Cardiac fibroblast (primary cell): ENCODE results near the gene GAS2L3.
"Not testable (repeated sequence)": the region's sequence is repeated elsewhere in the genome, so short reads cannot be mapped to it uniquely, and the experiment has no call there.

Source experiments
- DNase-seq, 2 donors: peaks; one replicate each; pipeline versions ENCODE4 v3.0.0 to v3.0.0-alpha.2; 2010; ENCODE audit warnings: low read depth in 2 of 2
- H3K4me3 ChIP-seq, 2 donors: replicated peaks in 1 of 2; 1 replicate in 1 of 2; 2 replicates in 1 of 2; pipeline ENCODE4 v1.5.1; 2011; ENCODE audit warnings: low read depth in 2 of 2, low read length in 2 of 2, mild to moderate bottlenecking in 2 of 2, moderate library complexity in 1 of 2
- TF ChIP-seq, protein P1 (sequence below): IDR thresholded peaks from one replicate; pipeline ENCODE4 v1.5.1; 2011; ENCODE audit warnings: low read depth, mild to moderate bottlenecking, low read length, inconsistent platforms

GAS2L3 gene

DNA sequence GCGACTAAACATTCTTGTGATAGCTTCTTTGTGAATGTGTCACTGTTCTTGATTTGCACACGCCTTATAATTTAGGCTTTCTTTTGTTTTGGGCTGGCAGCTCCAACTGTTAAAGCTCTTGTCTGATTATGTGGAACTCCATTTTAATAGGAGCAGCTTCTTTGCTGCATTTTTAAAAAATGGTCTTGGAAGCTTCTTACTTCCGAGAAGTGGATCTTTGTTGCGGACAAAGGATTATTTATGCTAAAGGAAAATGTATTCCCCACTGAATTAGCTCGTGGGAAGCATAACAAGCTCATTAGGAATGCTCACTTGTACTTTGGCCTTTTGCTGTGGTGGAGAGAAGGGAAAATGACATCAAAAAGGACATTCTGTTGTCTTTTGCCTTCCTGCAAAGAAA is 20.0 kb downstream of the GAS2L3 start:
- DNase-seq = peak; percentile 39 to 56
- peak overlapping the region in 1 of 2 donors; percentile 20 for H3K4me3 ChIP-seq
- TF ChIP-seq, protein P1, sequence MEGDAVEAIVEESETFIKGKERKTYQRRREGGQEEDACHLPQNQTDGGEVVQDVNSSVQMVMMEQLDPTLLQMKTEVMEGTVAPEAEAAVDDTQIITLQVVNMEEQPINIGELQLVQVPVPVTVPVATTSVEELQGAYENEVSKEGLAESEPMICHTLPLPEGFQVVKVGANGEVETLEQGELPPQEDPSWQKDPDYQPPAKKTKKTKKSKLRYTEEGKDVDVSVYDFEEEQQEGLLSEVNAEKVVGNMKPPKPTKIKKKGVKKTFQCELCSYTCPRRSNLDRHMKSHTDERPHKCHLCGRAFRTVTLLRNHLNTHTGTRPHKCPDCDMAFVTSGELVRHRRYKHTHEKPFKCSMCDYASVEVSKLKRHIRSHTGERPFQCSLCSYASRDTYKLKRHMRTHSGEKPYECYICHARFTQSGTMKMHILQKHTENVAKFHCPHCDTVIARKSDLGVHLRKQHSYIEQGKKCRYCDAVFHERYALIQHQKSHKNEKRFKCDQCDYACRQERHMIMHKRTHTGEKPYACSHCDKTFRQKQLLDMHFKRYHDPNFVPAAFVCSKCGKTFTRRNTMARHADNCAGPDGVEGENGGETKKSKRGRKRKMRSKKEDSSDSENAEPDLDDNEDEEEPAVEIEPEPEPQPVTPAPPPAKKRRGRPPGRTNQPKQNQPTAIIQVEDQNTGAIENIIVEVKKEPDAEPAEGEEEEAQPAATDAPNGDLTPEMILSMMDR = no peak

DNA sequence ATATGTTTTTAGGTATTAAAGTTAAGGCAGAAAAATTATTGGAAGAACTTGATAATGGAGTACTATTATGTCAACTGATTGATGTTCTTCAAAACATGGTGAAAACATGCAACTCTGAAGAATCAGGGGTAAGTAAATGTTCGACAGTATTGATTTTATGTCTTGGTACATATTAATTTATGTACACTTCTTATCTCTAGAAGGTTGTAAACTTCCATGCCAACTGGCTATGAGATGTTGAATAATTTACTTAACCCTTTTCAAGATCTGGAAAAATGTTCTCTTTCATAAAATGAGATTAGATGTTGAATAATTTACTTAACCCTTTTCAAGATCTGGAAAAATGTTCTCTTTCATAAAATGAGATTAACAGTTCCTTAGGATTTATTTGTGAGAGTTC is 28.1 kb downstream of the GAS2L3 start:
- DNase-seq = no peak
- H3K4me3 ChIP-seq = no peak overlapping the region
- TF ChIP-seq, protein P1 = no peak

GRCh38 chr12:100602997-100603396 is 29.5 kb downstream of the GAS2L3 start:
- DNase-seq, H3K4me3 ChIP-seq: not testable (repeated sequence)

- DNase-seq = no peak
- TF ChIP-seq, protein P1 = no peak
- H3K4me3 ChIP-seq = no peak overlapping the region
These were observed 35.3 kb downstream of the GAS2L3 start for GRCh38 chr12:100608776-100609175.

GRCh38 chr12:100610666-100611430 is 37.4 kb downstream of the GAS2L3 start:
- TF ChIP-seq, protein P1 = no peak
- DNase-seq = no peak

GRCh38 chr12:100612606-100613005 is 39.1 kb downstream of the GAS2L3 start:
- H3K4me3 ChIP-seq = no peak overlapping the region
- TF ChIP-seq, protein P1 = no peak
- no peak for DNase-seq

More at GRCh38 chr12:100610666-100611430, 37.4 kb downstream of the GAS2L3 start:
- no peak overlapping the region for H3K4me3 ChIP-seq

- DNase-seq = no peak
- H3K4me3 ChIP-seq = no peak overlapping the region
- TF ChIP-seq, protein P1 = no peak
These were observed 51.1 kb downstream of the GAS2L3 start for GRCh38 chr12:100624571-100624970.
